ENCODE measurements around the gene ALDOC.

DNA sequence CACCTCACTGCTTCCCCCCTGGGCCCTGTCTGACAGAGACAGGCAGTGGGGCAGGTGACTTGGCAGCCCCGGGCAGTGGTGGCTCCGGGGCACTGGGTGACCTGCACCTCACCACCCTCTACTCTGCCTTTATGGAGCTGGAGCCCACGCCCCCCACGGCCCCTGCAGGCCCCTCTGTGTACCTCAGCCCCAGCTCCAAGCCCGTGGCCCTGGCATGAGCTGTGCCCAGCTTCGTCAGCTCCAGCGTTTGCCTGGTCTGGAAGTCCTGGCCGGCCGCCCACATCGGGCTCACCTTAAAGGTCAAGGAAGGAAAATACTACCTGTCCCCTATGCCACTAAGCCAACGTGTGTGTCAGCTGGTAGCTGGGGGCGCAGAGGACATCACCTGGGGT is 39.5 kb downstream of the ALDOC start:
- TF ChIP-seq, protein P1, sequence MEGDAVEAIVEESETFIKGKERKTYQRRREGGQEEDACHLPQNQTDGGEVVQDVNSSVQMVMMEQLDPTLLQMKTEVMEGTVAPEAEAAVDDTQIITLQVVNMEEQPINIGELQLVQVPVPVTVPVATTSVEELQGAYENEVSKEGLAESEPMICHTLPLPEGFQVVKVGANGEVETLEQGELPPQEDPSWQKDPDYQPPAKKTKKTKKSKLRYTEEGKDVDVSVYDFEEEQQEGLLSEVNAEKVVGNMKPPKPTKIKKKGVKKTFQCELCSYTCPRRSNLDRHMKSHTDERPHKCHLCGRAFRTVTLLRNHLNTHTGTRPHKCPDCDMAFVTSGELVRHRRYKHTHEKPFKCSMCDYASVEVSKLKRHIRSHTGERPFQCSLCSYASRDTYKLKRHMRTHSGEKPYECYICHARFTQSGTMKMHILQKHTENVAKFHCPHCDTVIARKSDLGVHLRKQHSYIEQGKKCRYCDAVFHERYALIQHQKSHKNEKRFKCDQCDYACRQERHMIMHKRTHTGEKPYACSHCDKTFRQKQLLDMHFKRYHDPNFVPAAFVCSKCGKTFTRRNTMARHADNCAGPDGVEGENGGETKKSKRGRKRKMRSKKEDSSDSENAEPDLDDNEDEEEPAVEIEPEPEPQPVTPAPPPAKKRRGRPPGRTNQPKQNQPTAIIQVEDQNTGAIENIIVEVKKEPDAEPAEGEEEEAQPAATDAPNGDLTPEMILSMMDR (IDR thresholded peaks at IDR 0.05; ENCODE audit: insufficient read depth, low read depth, low read length): no peak
- TF ChIP-seq EZH2 (IDR thresholded peaks at IDR 0.05; ENCODE audit: insufficient read depth, low read length): no peak

All from astrocyte (in vitro differentiated cells and primary cell).